Breast epithelium (tissue), 3 donors: ENCODE results near the gene CCDC51.

Experiments
- POLR2AphosphoS5 ChIP-seq, 3 donors: sonication (generic); formaldehyde crosslinking; IDR thresholded peaks; one replicate each; pipeline ENCODE4 v1.6.1; 2017; ENCODE audit warnings: antibody characterized with exemption in 3 of 3
- TF ChIP-seq, protein P1 (sequence below), 3 donors: fragments of 450-650 bp; IDR thresholded peaks; one replicate each; pipeline ENCODE4 v1.5.1; 2016 to 2017; ENCODE audit warnings: antibody characterized with exemption in 3 of 3, mild to moderate bottlenecking in 3 of 3, moderate library complexity in 3 of 3

DNA sequence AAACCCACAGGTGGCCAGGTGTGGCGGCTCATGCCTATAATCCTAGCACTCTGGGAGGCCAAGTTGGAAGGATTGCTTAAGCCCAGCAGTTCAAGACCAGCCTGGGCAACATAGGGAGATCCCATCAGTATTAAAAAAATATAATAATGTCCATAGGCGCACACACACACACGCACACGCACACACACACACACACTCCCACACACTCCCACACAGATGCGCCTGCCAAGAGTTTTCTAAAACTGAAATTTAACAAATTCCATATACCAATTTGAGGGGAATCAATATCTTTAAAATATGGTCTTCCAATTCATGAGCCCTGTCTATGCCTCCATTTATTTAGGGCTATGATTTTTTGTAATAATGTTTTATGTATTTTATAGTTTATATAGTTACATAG lies 47.0 kb upstream of the CCDC51 start:
- TF ChIP-seq, protein P1, sequence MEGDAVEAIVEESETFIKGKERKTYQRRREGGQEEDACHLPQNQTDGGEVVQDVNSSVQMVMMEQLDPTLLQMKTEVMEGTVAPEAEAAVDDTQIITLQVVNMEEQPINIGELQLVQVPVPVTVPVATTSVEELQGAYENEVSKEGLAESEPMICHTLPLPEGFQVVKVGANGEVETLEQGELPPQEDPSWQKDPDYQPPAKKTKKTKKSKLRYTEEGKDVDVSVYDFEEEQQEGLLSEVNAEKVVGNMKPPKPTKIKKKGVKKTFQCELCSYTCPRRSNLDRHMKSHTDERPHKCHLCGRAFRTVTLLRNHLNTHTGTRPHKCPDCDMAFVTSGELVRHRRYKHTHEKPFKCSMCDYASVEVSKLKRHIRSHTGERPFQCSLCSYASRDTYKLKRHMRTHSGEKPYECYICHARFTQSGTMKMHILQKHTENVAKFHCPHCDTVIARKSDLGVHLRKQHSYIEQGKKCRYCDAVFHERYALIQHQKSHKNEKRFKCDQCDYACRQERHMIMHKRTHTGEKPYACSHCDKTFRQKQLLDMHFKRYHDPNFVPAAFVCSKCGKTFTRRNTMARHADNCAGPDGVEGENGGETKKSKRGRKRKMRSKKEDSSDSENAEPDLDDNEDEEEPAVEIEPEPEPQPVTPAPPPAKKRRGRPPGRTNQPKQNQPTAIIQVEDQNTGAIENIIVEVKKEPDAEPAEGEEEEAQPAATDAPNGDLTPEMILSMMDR (IDR thresholded peaks at IDR 0.05) = no peak
- no peak for TF ChIP-seq POLR2AphosphoS5 (IDR thresholded peaks at IDR 0.05)
